GM10266 (cell line): ENCODE data around the gene SYTL1.

ENCODE experiments used
- DNase-seq: peaks from one replicate; pipeline ENCODE4 v3.0.0; 2012; ENCODE audit errors: extremely low spot score
- CTCF ChIP-seq: IDR thresholded peaks from 2 replicates; pipeline ENCODE4 v1.5.1; 2012; ENCODE audit warnings: mild to moderate bottlenecking, low read depth; ENCODE audit not compliant: control insufficient read depth, insufficient read depth; ENCODE audit errors: missing control alignments

The SYTL1 gene

DNA sequence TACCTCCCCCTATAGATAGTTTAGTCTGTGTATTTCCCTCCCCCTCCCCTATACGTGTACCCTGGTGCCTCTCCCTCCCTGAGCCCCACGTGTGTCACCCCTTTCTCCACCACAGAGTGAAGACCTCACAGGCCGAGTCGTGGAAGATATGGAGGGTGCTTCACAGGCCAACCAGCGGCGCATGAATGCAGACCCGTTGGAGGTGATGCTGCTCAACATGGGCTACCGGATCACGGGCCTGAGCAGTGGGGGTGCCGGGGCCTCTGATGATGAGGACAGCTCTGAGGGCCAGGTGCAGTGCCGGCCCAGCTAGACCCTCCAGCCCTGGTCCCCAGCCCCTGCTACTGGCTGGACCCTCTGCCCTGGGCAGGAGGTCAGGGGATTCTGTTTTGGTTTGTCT lies 35.8 kb upstream of the SYTL1 start:
- no peak for DNase-seq
- TF ChIP-seq CTCF, result no peak

- no peak for TF ChIP-seq CTCF
- DNase-seq, result no peak
Observed at GRCh38 chr1:27306892-27307761, 34.7 kb upstream of the SYTL1 start.

DNA sequence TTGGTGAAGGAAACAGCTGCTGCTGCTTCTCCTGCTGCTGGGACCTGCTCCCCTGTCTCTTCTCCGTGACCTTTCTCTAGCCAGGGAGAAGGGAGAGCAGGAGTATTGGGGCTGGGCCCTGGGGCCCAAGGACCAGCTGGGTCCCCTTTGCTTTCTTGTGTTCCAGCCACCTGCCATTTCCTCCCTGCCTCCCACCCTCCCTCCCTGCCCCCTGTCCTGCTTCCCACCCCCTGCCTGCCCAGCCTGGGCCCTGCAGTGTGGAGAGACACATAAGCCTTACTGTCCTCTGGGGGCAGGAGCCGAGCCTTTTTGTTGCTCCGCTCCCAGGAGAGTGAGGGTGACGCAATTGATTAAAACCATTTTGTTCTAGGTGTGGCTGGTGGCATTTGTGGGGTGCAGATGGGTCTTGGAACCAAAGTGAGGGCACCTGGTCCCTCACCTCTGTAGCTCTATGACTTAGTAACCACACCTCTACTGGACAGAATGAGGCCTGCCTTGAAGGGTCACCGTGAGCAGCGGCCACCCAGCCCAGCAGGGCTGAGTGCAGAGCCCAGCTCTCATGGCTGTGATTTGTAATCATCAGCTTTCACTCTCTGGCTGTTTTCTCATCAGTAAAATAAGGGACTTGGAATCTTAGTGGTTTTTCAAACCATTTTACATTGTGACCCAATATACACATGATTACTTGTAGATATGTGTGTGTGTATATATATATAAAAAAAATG lies 33.8 kb upstream of the SYTL1 start:
- no peak for TF ChIP-seq CTCF

GRCh38 chr1:27314169-27314568 lies 27.7 kb upstream of the SYTL1 start:
- no peak for TF ChIP-seq CTCF

More for the DNA sequence above, 33.8 kb upstream of the SYTL1 start:
- DNase-seq, result no peak

DNA sequence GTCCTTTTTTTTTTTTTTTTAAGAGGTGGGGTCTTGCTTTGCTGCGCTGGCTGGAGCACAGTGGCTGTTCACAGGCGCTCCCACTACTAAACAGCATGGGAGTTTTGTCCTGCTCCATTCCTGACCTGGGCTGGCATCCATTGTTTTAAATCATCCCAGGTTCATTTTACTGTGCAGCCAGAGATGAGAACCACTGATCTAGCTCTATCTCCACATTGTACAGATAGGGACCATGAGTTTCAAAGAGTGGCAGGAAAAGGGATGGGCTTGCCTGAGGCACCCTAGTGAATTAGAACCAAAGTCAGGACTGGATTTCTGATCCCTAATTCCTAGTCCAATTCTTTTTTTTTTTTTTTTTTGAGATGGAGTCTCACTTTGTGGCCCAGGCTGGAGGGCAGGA lies 27.1 kb upstream of the SYTL1 start:
- no peak for TF ChIP-seq CTCF
- DNase-seq, result no peak

More at GRCh38 chr1:27314169-27314568, 27.7 kb upstream of the SYTL1 start:
- DNase-seq, result no peak

DNA sequence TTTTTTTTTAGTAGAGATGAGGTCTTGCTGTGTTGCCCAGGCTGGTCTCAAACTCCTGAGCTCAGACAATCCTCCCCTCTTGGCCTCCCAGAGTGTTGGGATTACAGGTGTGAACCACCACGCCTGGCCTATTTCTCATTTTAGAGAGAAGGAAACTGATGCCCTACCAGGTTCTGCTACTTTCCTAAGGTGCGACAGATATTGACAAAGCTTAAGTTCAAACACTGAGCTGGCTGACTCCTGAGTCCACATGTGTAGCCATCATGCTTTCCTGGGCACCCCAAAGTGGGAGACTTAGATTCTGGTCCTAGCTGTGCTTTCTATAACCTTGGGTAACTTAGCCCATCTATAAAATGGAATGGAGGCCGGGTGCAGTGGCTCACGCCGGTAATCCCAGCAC lies 25.0 kb upstream of the SYTL1 start:
- no peak for DNase-seq
- no peak for TF ChIP-seq CTCF

- no peak for TF ChIP-seq CTCF
- no peak for DNase-seq
Observed at GRCh38 chr1:27318136-27318535, 23.7 kb upstream of the SYTL1 start.
